Dendritic cell treated with granulocyte-macrophage colony-stimulating factor and Interleukin-4, amounts not matched to agents 40 ng/mL and 50 ng/mL, for 4 days (primary cell): ENCODE data around the gene NXN.
"Not testable (repeated sequence)": the region's sequence is repeated elsewhere in the genome, so short reads cannot be mapped to it uniquely, and the experiment has no call there.

Experiments used
- H3K27ac Mint-ChIP-seq: one replicate; pipeline ENCODE4 v1.8.0; 2022; ENCODE audit warnings: mild to moderate bottlenecking, mixed read lengths
- H3K27me3 Mint-ChIP-seq: one replicate; pipeline ENCODE4 v1.8.0; 2022; ENCODE audit warnings: mild to moderate bottlenecking, mixed read lengths
- H3K36me3 Mint-ChIP-seq: one replicate; pipeline ENCODE4 v1.8.0; 2022; ENCODE audit warnings: low read depth, mixed read lengths
- H3K4me1 Mint-ChIP-seq: one replicate; pipeline ENCODE4 v1.8.0; 2022; ENCODE audit warnings: low read depth, mixed read lengths
- H3K4me3 Mint-ChIP-seq: one replicate; pipeline ENCODE4 v1.8.0; 2022; ENCODE audit warnings: mild to moderate bottlenecking, moderate library complexity, mixed read lengths
- H3K9me3 Mint-ChIP-seq: one replicate; pipeline ENCODE4 v1.8.0; 2022; ENCODE audit warnings: mixed read lengths
- intact Hi-C: fragments of 100-400 bp; cut with micrococcal nuclease; formaldehyde crosslinking; loops from one replicate; pipeline ENCODE4 v1.15.0; 2022

The NXN gene

GRCh38 chr17:879546-880442, 99.8 kb downstream of the NXN start:
- peaks cover 6% of the 10 kb centered on the region for H3K4me1 Mint-ChIP-seq
- no peak overlapping the region for H3K27ac Mint-ChIP-seq
- H3K36me3 Mint-ChIP-seq: no peaks in the 10 kb centered on the region
- intact Hi-C loops: loop anchor here (5.0 kb wide), 1 partner anchor 103 kb away; no protein-coding TSS in a partner anchor
- peaks cover 44% of the 10 kb centered on the region for H3K27me3 Mint-ChIP-seq
- no peaks in the 10 kb centered on the region for H3K9me3 Mint-ChIP-seq
- H3K4me3 Mint-ChIP-seq: no peak overlapping the region

DNA sequence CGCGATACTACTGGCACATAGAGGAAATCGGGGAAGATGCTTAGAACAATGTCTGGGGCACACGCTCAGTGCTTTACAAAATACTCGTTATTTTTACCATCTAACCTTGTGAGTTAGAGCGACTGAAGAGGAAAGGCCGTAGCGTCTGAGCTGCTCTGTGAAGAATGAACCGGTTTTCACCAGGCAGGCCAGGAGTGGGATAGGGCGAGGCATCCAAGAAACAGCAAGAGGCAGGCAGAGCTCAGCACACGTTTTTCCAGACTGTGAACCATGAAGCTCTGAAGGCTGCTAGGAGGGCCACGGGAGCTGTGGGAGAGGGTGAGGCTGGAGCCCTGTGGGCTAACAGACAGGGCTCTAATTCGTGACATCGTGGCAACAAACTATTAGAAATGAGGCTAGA, 101.9 kb downstream of the NXN start:
- Mint-ChIP-seq H3K9me3 (no peaks in the 10 kb centered on the region), H3K4me1 (peaks cover 6% of the 10 kb centered on the region), H3K27ac (no peak overlapping the region), H3K36me3 (no peaks in the 10 kb centered on the region), H3K4me3 (no peak overlapping the region), H3K27me3 (peaks cover 40% of the 10 kb centered on the region)
- intact Hi-C loops: loop anchor here (5.0 kb wide), 1 partner anchor 105 kb away; no protein-coding TSS in a partner anchor

GRCh38 chr17:876272-876671, 103.3 kb downstream of the NXN start:
- H3K9me3 Mint-ChIP-seq: no peaks in the 10 kb centered on the region
- intact Hi-C loops: loop anchor here (5.0 kb wide), 1 partner anchor 106 kb away; no protein-coding TSS in a partner anchor
- H3K4me1 Mint-ChIP-seq: no peaks in the 10 kb centered on the region
- no peak overlapping the region for H3K4me3 Mint-ChIP-seq
- peaks cover 44% of the 10 kb centered on the region for H3K27me3 Mint-ChIP-seq
- H3K27ac Mint-ChIP-seq: no peak overlapping the region
- no peaks in the 10 kb centered on the region for H3K36me3 Mint-ChIP-seq

DNA sequence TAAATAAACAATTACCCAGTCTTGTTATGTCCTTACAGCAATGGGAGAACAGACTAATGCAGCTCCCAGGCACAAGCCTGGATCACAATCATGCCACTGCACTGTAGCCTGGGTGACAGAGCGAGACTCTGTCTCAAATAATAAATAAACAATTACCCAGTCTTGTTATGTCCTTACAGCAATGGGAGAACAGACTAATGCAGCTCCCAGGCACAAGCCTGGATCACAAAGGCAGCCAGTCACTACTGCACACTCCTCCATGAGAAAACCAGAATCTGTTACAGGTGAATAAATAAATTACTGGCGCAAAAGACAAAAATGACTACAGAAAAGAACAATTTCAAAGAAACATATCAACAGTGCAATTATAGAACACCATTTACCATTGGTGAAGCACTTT, 105.0 kb downstream of the NXN start:
- H3K27ac Mint-ChIP-seq, H3K9me3 Mint-ChIP-seq, H3K36me3 Mint-ChIP-seq, H3K4me3 Mint-ChIP-seq, intact Hi-C loops, H3K4me1 Mint-ChIP-seq: not testable (repeated sequence)
- peaks cover 40% of the 10 kb centered on the region for H3K27me3 Mint-ChIP-seq

GRCh38 chr17:872855-873254, 106.7 kb downstream of the NXN start:
- H3K27me3 Mint-ChIP-seq: peaks cover 40% of the 10 kb centered on the region
- intact Hi-C loops: no loop called here
- no peaks in the 10 kb centered on the region for H3K9me3 Mint-ChIP-seq
- H3K4me3 Mint-ChIP-seq: no peak overlapping the region
- no peaks in the 10 kb centered on the region for H3K36me3 Mint-ChIP-seq
- no peak overlapping the region for H3K27ac Mint-ChIP-seq
- no peaks in the 10 kb centered on the region for H3K4me1 Mint-ChIP-seq

DNA sequence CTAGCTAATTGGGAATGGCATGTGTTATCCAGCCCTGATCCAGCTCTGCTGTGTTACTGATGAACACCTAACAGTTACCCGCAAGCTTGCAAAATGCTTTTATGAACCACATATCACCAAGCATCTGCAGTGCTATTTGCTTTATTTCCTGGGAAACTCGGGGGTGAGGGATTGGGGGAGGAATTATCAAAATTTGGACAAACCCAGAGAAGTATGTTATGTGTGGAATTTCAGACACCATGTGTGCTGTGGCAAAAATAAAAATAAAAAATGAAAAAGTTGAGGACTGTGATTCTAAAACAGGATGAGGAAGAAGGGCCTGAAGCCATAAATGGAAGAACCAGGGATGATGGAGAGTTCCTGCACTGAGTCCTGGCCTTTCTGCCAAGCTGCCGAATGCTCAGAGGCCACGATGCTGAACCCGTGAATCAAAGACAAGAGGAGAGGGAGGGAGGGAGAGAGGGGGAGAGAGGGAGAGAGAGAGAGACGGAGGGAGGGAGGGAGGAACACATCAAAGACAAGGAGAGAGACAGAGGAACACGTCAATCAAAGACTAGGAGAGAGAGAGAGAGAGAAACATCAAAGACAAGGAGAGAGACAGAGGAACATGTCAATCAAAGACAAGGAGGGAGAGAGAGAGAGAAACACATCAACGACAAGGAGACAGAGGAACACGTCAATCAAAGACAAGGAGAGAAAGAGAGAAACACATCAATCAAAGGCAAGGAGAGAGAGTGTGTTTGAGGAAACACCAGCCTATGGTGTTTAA, 107.6 kb downstream of the NXN start:
- H3K4me3 Mint-ChIP-seq: no peak overlapping the region
- no peaks in the 10 kb centered on the region for H3K9me3 Mint-ChIP-seq
- H3K4me1 Mint-ChIP-seq: no peaks in the 10 kb centered on the region
- no peak overlapping the region for H3K27ac Mint-ChIP-seq
- no peaks in the 10 kb centered on the region for H3K36me3 Mint-ChIP-seq
- peaks cover 37% of the 10 kb centered on the region for H3K27me3 Mint-ChIP-seq
- intact Hi-C loops: no loop called here

DNA sequence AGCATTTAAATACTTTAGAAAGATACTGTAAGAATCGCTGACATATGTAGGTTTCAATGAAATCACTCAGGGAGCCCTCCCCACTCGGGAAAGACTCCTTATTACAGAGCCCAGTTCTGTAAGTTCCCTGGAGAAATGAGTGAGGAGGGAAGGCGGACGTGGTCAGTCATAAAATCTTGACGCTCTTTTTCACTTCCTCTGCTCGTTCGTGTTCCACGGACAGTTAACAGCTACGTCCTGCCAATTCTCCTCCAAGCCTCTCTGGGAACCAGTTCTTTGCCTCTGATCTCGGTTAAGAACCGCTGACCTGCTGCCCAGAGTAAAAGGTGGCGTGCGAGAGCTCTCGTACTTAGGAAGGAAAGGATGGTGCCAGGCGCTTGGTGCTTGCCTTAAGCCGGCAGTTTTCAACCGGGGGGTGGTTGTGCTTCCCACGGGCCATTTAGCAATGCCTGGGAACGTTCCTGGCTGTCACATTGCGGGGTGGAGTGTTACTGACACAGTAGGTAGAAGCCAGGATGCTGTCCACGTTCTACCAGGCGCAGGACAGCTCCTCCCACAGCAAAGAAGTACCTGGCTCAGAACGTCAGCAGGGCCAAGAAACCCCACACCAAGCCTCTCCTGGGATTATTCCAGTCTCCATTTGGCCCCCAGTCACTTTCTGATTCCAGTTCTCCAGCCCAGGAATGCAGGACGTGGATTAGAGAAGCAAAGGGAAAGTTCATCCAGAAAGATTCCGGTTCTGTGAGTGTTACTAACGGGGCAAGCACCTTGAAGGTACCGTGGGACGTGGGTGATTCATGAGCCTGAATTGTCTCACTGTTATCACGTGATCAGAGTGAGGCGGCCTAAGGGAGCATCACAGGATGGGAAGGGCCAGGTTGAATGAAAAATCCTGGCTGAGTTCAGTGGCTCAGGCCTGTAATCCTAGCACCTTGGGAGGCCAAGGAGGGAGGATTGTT, 109.7 kb downstream of the NXN start:
- Mint-ChIP-seq H3K36me3 (no peaks in the 10 kb centered on the region), H3K27ac (no peak overlapping the region), H3K4me3 (no peak overlapping the region), H3K9me3 (no peaks in the 10 kb centered on the region), H3K4me1 (no peaks in the 10 kb centered on the region), H3K27me3 (peaks cover 32% of the 10 kb centered on the region)
- intact Hi-C loops: no loop called here

- Mint-ChIP-seq H3K27ac (no peak overlapping the region), H3K4me3 (no peak overlapping the region), H3K27me3 (peaks cover 37% of the 10 kb centered on the region), H3K36me3 (no peaks in the 10 kb centered on the region), H3K9me3 (no peaks in the 10 kb centered on the region), H3K4me1 (no peaks in the 10 kb centered on the region)
- intact Hi-C loops: no loop called here
These were observed 110.5 kb downstream of the NXN start for GRCh38 chr17:869086-869485.

DNA sequence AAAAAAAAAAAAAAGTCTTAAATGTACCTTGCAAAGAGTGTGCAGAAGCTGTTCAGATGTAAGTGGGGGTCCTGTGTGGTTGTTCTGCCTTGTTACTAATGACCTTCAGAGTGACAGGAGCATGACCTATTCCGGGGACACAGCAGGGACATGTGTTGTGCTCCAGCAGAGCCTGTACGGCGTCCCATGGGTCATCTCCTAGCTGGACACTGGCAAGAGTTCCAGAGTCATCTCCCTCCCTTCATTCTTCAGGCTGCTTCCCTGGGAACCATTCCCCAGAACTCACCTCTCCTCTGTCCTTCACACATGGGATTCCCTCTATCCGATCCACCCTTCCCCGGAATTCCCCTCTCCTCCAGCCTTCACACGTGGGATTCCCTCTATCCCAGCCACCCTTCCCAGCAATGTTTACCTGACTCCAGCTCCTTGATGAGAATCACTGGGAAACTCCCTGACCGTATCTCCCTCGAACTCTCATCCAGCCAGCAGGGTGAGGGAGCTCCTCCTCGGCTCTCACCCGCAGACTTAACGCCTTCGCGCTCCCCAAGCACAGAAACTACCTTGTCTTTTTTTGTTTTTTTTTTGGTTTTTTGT, 111.6 kb downstream of the NXN start:
- Mint-ChIP-seq H3K4me1 (no peaks in the 10 kb centered on the region), H3K27ac (no peak overlapping the region), H3K27me3 (peaks cover 42% of the 10 kb centered on the region), H3K4me3 (no peak overlapping the region), H3K36me3 (no peaks in the 10 kb centered on the region), H3K9me3 (no peaks in the 10 kb centered on the region)
- intact Hi-C loops: no loop called here

- H3K4me1 Mint-ChIP-seq, H3K9me3 Mint-ChIP-seq, H3K4me3 Mint-ChIP-seq, H3K36me3 Mint-ChIP-seq, intact Hi-C loops, H3K27ac Mint-ChIP-seq: not testable (repeated sequence)
- H3K27me3 Mint-ChIP-seq: peaks cover 42% of the 10 kb centered on the region
These were observed 112.3 kb downstream of the NXN start for GRCh38 chr17:867238-867637.

GRCh38 chr17:866568-867103, 112.9 kb downstream of the NXN start:
- intact Hi-C loops: no loop called here
- H3K36me3 Mint-ChIP-seq: no peaks in the 10 kb centered on the region
- H3K9me3 Mint-ChIP-seq: no peaks in the 10 kb centered on the region
- H3K4me1 Mint-ChIP-seq: no peaks in the 10 kb centered on the region
- H3K27me3 Mint-ChIP-seq: peaks cover 40% of the 10 kb centered on the region
- H3K4me3 Mint-ChIP-seq: no peak overlapping the region
- H3K27ac Mint-ChIP-seq: no peak overlapping the region

GRCh38 chr17:864315-864714, 115.3 kb downstream of the NXN start:
- peaks cover 39% of the 10 kb centered on the region for H3K27me3 Mint-ChIP-seq
- no peaks in the 10 kb centered on the region for H3K4me1 Mint-ChIP-seq
- H3K4me3 Mint-ChIP-seq: no peak overlapping the region
- H3K9me3 Mint-ChIP-seq: no peaks in the 10 kb centered on the region
- no peak overlapping the region for H3K27ac Mint-ChIP-seq
- intact Hi-C loops: no loop called here
- no peaks in the 10 kb centered on the region for H3K36me3 Mint-ChIP-seq

- Mint-ChIP-seq H3K4me1 (no peaks in the 10 kb centered on the region), H3K36me3 (no peaks in the 10 kb centered on the region), H3K27me3 (peaks cover 38% of the 10 kb centered on the region), H3K9me3 (no peaks in the 10 kb centered on the region), H3K27ac (no peak overlapping the region), H3K4me3 (no peak overlapping the region)
- intact Hi-C loops: no loop called here
These were observed 115.7 kb downstream of the NXN start for GRCh38 chr17:863880-864279.
